Endothelial cell of umbilical vein (primary cell): ENCODE measurements around the gene CAPG. TPM values are rescaled to one million over a fixed set of nuclear protein-coding genes. Genes with fewer than 3 reads are reported as not detected.

Source experiments
- BruUV-seq: library from RNA; stranded (reverse); fragments of 400-500 nt; replicated peaks from 2 replicates; lab custom pipeline; 2021; lab: Mats Ljungman, UMichigan
- CTCF ChIA-PET: fragments of 300-600, 350-600 bp; sonication (Branson Sonifier 250); formaldehyde crosslinking; loops from one replicate; lab custom pipeline; 2021; ENCODE audit warnings: antibody characterized with exemption, inconsistent platforms; lab: Charles Lee
- POLR2A ChIA-PET: fragments of 300-600, 350-600 bp; sonication (Branson Sonifier 250); formaldehyde crosslinking; loops from one replicate; lab custom pipeline; 2021; ENCODE audit warnings: antibody characterized with exemption, inconsistent platforms; lab: Charles Lee
- DNase-seq: peaks from one replicate; pipeline ENCODE4 v3.0.0-alpha.2; 2011; ENCODE audit warnings: low read depth, low spot score
- FAIRE-seq: peaks from 2 replicates; lab custom pipeline; 2011; peaks lifted over from hg19 to GRCh38; lab: Jason Lieb, UNC
- H2AFZ ChIP-seq: 2 replicates; pipeline ENCODE4 v1.6.0; 2012; ENCODE audit warnings: low read depth, low read length, control low read depth, inconsistent platforms
- H3K27ac ChIP-seq: 2 replicates; pipeline ENCODE4 v1.5.1; 2011; ENCODE audit warnings: low read depth, mild to moderate bottlenecking, control low read depth, low read length, moderate library complexity; ENCODE audit not compliant: insufficient read depth
- H3K27me3 ChIP-seq, 2 experiments: 2 replicates each; pipeline versions ENCODE4 v1.6.0 to v1.6.1; 2011; ENCODE audit warnings: low read length in 2 of 2, mixed read lengths in 1 of 2; ENCODE audit not compliant: control insufficient read depth in 2 of 2, insufficient read depth in 2 of 2
- H3K36me3 ChIP-seq, 2 experiments: 2 replicates in 1 of 2; 3 replicates in 1 of 2; pipeline ENCODE4 v1.5.1; 2011; ENCODE audit warnings: low read length in 2 of 2, mild to moderate bottlenecking in 1 of 2, moderate library complexity in 1 of 2; ENCODE audit not compliant: control insufficient read depth in 2 of 2, insufficient read depth in 2 of 2; ENCODE audit errors: extremely low read depth in 1 of 2
- H3K4me1 ChIP-seq: 3 replicates; pipeline ENCODE4 v1.5.1; 2011; ENCODE audit warnings: mild to moderate bottlenecking, low read length; ENCODE audit not compliant: control insufficient read depth, insufficient read depth; ENCODE audit errors: extremely low read depth
- H3K4me2 ChIP-seq: 2 replicates; pipeline ENCODE4 v1.6.1; 2011; ENCODE audit warnings: low read length, control low read depth, mixed read lengths; ENCODE audit not compliant: insufficient read depth
- H3K4me3 ChIP-seq, 3 experiments: fragments of 200-600 bp in 1 of 3; sonication (generic), shearing (Covaris generic) in 1 of 3; replicated peaks in 1 of 3; 2 replicates each; pipeline ENCODE4 v1.5.1; 2011 to 2016; ENCODE audit warnings: control low read depth in 3 of 3, low read length in 3 of 3, mild to moderate bottlenecking in 2 of 3, inconsistent platforms in 1 of 3, low read depth in 1 of 3, moderate library complexity in 1 of 3; ENCODE audit not compliant: insufficient read depth in 1 of 3
- H3K79me2 ChIP-seq: 2 replicates; pipeline ENCODE4 v1.6.0; 2012; ENCODE audit warnings: low read length, inconsistent platforms; ENCODE audit not compliant: control insufficient read depth, insufficient read depth
- H3K9ac ChIP-seq: replicated peaks from 2 replicates; pipeline ENCODE3; 2011; ENCODE audit warnings: low read length, control low read depth; ENCODE audit not compliant: insufficient read depth; ENCODE audit errors: extremely low read depth
- H3K9me1 ChIP-seq: replicated peaks from 3 replicates; pipeline ENCODE4 v1.6.0; 2011; ENCODE audit warnings: mild to moderate bottlenecking, low read length; ENCODE audit not compliant: control insufficient read depth, insufficient read depth; ENCODE audit errors: extremely low read depth
- H3K9me3 ChIP-seq: replicated peaks from 2 replicates; pipeline ENCODE4 v1.5.1; 2012; ENCODE audit warnings: low read length, inconsistent platforms; ENCODE audit not compliant: control insufficient read depth, insufficient read depth
- H4K20me1 ChIP-seq: replicated peaks from 2 replicates; pipeline ENCODE3; 2011; ENCODE audit warnings: mild to moderate bottlenecking, low read length; ENCODE audit not compliant: control insufficient read depth, insufficient read depth; ENCODE audit errors: extremely low read depth
- EZH2 ChIP-seq: IDR thresholded peaks from 2 replicates; pipeline ENCODE4 v1.6.1; 2012; ENCODE audit warnings: borderline replicate concordance, low read depth, mild to moderate bottlenecking, moderate library complexity, low read length, inconsistent platforms; ENCODE audit not compliant: severe bottlenecking
- FOS ChIP-seq: IDR thresholded peaks from 2 replicates; pipeline ENCODE4 v1.6.1; 2011; ENCODE audit warnings: mild to moderate bottlenecking, low read length, moderate library complexity, borderline replicate concordance; ENCODE audit not compliant: insufficient read depth
- GATA2 ChIP-seq: IDR thresholded peaks from 2 replicates; pipeline ENCODE4 v1.7.0; 2011; ENCODE audit warnings: low read depth, mild to moderate bottlenecking, moderate library complexity, mixed read lengths, low read length; ENCODE audit not compliant: insufficient read length, insufficient read depth
- JUN ChIP-seq: IDR thresholded peaks from 2 replicates; pipeline ENCODE4 v1.6.1; 2011; ENCODE audit warnings: borderline replicate concordance, low read depth; ENCODE audit not compliant: insufficient read length, insufficient read depth
- MYC ChIP-seq: IDR thresholded peaks from one replicate; pipeline ENCODE4 v1.6.1; 2011; ENCODE audit warnings: mild to moderate bottlenecking, low read depth, low read length
- POLR2A ChIP-seq: IDR thresholded peaks from 2 replicates; pipeline ENCODE4 v1.6.1; 2012; ENCODE audit warnings: low read depth, mild to moderate bottlenecking, control low read depth, low read length
- POLR2AphosphoS5 ChIP-seq: IDR thresholded peaks from 2 replicates; pipeline ENCODE4 v1.6.1; 2012; ENCODE audit warnings: low read depth, mild to moderate bottlenecking, control low read depth, low read length, moderate library complexity; ENCODE audit not compliant: insufficient read depth
- dilution Hi-C: fragments of 300-500 bp; cut with MboI; formaldehyde crosslinking; loops from one replicate; pipeline ENCODE4 v1.15.0; 2019; ENCODE audit warnings: low sequenced_read_pairs; ENCODE audit not compliant: extremely low pct_ligation_motif_present
- intact Hi-C: fragments of 100-400 bp; cut with micrococcal nuclease; formaldehyde crosslinking; loops from one replicate; pipeline ENCODE4 v1.10.0; 2022
- polyA plus RNA-seq, 4 experiments: library from polyadenylated mRNA; depleted of rRNA in 3 of 4; stranded (reverse) in 3 of 4; unstranded in 1 of 4; fragments of >200 nt; gene quantifications; 2 replicates each; pipeline versions ENCODE4 v1.2.1 to v1.2.3, GENCODE V29; 2011 to 2012; ENCODE audit warnings: missing spikeins in 1 of 4
- total RNA-seq: library from RNA; stranded (reverse); gene quantifications from 2 replicates; pipeline ENCODE4 v1.2.3, GENCODE V29; 2021
- TF ChIP-seq, protein P1 (sequence below): IDR thresholded peaks from 2 replicates; pipeline ENCODE4 v1.6.1; 2011; ENCODE audit not compliant: insufficient read depth, insufficient read length
- TF ChIP-seq, protein P2 (sequence below), 2 donors: IDR thresholded peaks; 1 replicate in 1 of 2; 2 replicates in 1 of 2; pipeline ENCODE4 v1.5.1; 2011; ENCODE audit warnings: low read length in 2 of 2, mild to moderate bottlenecking in 2 of 2, moderate library complexity in 2 of 2, control low read depth in 1 of 2, inconsistent platforms in 1 of 2, low read depth in 1 of 2; ENCODE audit not compliant: insufficient read depth in 1 of 2; ENCODE audit errors: extremely low read depth in 1 of 2

The CAPG gene
- total and polyA plus RNA-seq, 2 donors (not counting 3 experiments of a cell fraction or from before 2014, with no cell fraction given), result 107 to 115 TPM

- peaks cover 5% of the 10 kb centered on the region for H3K4me1 ChIP-seq
- POLR2A ChIA-PET, result no interaction called here
- DNase-seq (no peak), FAIRE-seq (no peak)
- dilution Hi-C loops, result no loop called here
- no TSS peak for BruUV-seq
- no peaks in the 10 kb centered on the region for H4K20me1 ChIP-seq
- no peak overlapping the region for H3K4me3 ChIP-seq
- H3K4me2 ChIP-seq, result no peak overlapping the region
- CTCF ChIA-PET, result no interaction called here
- H3K79me2 ChIP-seq, result no peaks in the 10 kb centered on the region
- H3K9ac ChIP-seq, result no peak overlapping the region
- no peaks in the 10 kb centered on the region for H3K9me3 ChIP-seq
- no peak overlapping the region for H3K27ac ChIP-seq
- H3K9me1 ChIP-seq, result no peaks in the 10 kb centered on the region
- H3K36me3 ChIP-seq, result peaks cover 2% of the 10 kb centered on the region in 2 experiments
- H3K27me3 ChIP-seq, result no peaks in the 10 kb centered on the region
- intact Hi-C loops, result no loop called here
- H2AFZ ChIP-seq, result no peak overlapping the region
- TF ChIP-seq MYC (no peak), FOS (no peak), EZH2 (no peak), POLR2A (no peak), GATA2 (no peak), POLR2AphosphoS5 (no peak), JUN (no peak)
- TF ChIP-seq, protein P1, sequence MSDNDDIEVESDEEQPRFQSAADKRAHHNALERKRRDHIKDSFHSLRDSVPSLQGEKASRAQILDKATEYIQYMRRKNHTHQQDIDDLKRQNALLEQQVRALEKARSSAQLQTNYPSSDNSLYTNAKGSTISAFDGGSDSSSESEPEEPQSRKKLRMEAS, result no peak
- TF ChIP-seq, protein P2, sequence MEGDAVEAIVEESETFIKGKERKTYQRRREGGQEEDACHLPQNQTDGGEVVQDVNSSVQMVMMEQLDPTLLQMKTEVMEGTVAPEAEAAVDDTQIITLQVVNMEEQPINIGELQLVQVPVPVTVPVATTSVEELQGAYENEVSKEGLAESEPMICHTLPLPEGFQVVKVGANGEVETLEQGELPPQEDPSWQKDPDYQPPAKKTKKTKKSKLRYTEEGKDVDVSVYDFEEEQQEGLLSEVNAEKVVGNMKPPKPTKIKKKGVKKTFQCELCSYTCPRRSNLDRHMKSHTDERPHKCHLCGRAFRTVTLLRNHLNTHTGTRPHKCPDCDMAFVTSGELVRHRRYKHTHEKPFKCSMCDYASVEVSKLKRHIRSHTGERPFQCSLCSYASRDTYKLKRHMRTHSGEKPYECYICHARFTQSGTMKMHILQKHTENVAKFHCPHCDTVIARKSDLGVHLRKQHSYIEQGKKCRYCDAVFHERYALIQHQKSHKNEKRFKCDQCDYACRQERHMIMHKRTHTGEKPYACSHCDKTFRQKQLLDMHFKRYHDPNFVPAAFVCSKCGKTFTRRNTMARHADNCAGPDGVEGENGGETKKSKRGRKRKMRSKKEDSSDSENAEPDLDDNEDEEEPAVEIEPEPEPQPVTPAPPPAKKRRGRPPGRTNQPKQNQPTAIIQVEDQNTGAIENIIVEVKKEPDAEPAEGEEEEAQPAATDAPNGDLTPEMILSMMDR (IDR thresholded peaks at IDR 0.05; ENCODE audit: extremely low read depth in 1 of 2, insufficient read depth in 1 of 2, low read depth in 1 of 2, low read length in 2 of 2), result no peak
Measured at GRCh38 chr2:85401844-85402243, 8.3 kb downstream of the CAPG start.
